GM18907 (cell line): ENCODE results near the gene CSRP1.

Experiments used
- ATAC-seq: cut with Tn5 transposase; IDR thresholded peaks from one replicate; pipeline ENCODE4 v1.9.1; 2021; ENCODE audit warnings: mild to moderate bottlenecking, moderate library complexity; ENCODE audit not compliant: unreplicated experiment

CSRP1 gene

GRCh38 chr1:201460814-201461644 lies 45.9 kb downstream of the CSRP1 start:
- no peak for ATAC-seq

- no peak for ATAC-seq
Measured at GRCh38 chr1:201459775-201460174, 47.1 kb downstream of the CSRP1 start.

GRCh38 chr1:201459052-201459451 lies 47.9 kb downstream of the CSRP1 start:
- no peak for ATAC-seq

GRCh38 chr1:201457508-201457960 lies 49.4 kb downstream of the CSRP1 start:
- no peak for ATAC-seq

- ATAC-seq: no peak
Measured at GRCh38 chr1:201456499-201457309, 50.2 kb downstream of the CSRP1 start.

GRCh38 chr1:201455098-201455497 lies 51.8 kb downstream of the CSRP1 start:
- no peak for ATAC-seq

- no peak for ATAC-seq
Measured at GRCh38 chr1:201454608-201455007, 52.3 kb downstream of the CSRP1 start.

- ATAC-seq: no peak
Measured at GRCh38 chr1:201452866-201453265, 54.1 kb downstream of the CSRP1 start.

GRCh38 chr1:201450721-201451291 lies 56.1 kb downstream of the CSRP1 start:
- ATAC-seq: no peak

GRCh38 chr1:201448990-201449389 lies 57.9 kb downstream of the CSRP1 start:
- no peak for ATAC-seq

- peak; percentile 73 for ATAC-seq
Measured at GRCh38 chr1:201447903-201448871, 58.7 kb downstream of the CSRP1 start.

GRCh38 chr1:201445310-201445709 lies 61.6 kb downstream of the CSRP1 start:
- no peak for ATAC-seq

- ATAC-seq: no peak
Measured at GRCh38 chr1:201444792-201445191, 62.1 kb downstream of the CSRP1 start.

GRCh38 chr1:201443747-201444146 lies 63.2 kb downstream of the CSRP1 start:
- no peak for ATAC-seq

- no peak for ATAC-seq
Measured at GRCh38 chr1:201436969-201437368, 70.0 kb downstream of the CSRP1 start.

GRCh38 chr1:201436393-201436792 lies 70.5 kb downstream of the CSRP1 start:
- no peak for ATAC-seq

- ATAC-seq: no peak
Measured at GRCh38 chr1:201434266-201434665, 72.7 kb downstream of the CSRP1 start.

- no peak for ATAC-seq
Measured at GRCh38 chr1:201433609-201434008, 73.3 kb downstream of the CSRP1 start.
